HFF-Myc (cell line): ENCODE results near the gene KLHL28.

Experiments
- DNase-seq: peaks from one replicate; pipeline ENCODE4 v3.0.0-alpha.2; 2011; ENCODE audit warnings: low read depth; ENCODE audit errors: extremely low read depth
- H3K4me3 ChIP-seq: replicated peaks from 2 replicates; pipeline ENCODE4 v1.5.1; 2011; ENCODE audit warnings: low read depth, mild to moderate bottlenecking, control low read depth, low read length
- TF ChIP-seq, protein P1 (sequence below): IDR thresholded peaks from 2 replicates; pipeline ENCODE4 v1.5.1; 2012; ENCODE audit warnings: mild to moderate bottlenecking, low read depth, low read length, control low read depth; ENCODE audit errors: missing control alignments

The KLHL28 gene

DNA sequence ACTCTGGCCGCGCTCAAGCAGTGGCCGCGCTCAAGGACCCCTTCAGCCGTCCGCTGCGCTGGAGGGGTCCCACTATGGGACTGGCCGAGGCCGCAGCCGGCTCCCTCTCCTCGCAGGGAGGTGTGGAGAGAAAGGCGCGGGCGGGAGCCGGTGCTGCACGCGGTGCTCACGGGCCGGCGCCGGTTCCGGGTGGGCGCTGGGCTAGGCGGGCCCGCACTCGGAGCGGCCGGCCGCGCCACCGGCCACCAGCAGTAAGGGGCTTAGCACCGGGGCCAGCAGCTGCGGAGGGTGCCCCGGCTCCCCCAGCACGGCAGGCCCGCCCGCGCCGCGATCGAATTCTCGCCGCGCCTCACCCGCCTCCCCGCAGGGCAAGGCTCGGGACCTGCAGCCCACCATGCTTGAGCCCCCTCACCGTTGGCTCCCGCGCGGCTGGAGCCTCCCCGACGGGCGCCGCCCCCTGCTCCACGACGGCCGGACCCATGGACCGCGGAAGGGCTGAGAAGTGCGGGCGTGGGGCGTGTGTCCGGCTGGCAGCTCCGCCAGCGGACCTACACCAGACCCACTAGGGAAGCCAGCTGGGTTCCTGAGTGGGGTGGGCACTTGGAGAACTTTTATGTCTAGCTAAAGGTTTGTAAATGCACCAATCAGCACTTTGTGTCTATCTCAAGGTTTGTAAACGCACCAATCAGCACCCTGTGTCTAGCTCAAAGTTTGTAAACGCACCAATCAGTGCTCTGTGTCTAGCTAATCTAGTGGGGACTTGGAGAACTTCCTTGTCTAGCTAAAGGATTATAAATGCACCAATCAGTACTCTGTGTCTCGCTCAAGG is 49.5 kb downstream of the KLHL28 start:
- H3K4me3 ChIP-seq, result peak overlapping the region; percentile 4; the same call in 1 of the 2 replicates
- no peak for DNase-seq
- TF ChIP-seq, protein P1, sequence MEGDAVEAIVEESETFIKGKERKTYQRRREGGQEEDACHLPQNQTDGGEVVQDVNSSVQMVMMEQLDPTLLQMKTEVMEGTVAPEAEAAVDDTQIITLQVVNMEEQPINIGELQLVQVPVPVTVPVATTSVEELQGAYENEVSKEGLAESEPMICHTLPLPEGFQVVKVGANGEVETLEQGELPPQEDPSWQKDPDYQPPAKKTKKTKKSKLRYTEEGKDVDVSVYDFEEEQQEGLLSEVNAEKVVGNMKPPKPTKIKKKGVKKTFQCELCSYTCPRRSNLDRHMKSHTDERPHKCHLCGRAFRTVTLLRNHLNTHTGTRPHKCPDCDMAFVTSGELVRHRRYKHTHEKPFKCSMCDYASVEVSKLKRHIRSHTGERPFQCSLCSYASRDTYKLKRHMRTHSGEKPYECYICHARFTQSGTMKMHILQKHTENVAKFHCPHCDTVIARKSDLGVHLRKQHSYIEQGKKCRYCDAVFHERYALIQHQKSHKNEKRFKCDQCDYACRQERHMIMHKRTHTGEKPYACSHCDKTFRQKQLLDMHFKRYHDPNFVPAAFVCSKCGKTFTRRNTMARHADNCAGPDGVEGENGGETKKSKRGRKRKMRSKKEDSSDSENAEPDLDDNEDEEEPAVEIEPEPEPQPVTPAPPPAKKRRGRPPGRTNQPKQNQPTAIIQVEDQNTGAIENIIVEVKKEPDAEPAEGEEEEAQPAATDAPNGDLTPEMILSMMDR, result no peak

DNA sequence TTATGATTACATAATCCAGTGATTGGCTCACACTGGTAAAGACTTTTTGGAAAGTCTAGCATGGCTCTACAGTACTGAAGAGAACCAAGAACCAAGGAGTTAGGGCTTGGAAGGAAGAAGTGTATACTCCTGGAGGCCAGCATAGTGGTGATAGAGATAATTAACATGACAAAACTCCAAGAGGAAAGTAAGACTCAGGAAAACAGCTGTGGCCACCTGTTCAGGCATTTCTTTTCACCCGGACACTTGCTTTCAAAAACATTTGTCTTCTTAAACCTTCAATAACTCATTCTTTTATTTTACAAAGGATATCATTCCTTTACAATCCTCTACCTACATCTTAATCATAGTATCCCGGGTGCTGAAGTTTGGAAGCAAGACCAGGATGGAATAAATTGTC is 50.9 kb downstream of the KLHL28 start:
- TF ChIP-seq, protein P1, result no peak
- no peak for DNase-seq

DNA sequence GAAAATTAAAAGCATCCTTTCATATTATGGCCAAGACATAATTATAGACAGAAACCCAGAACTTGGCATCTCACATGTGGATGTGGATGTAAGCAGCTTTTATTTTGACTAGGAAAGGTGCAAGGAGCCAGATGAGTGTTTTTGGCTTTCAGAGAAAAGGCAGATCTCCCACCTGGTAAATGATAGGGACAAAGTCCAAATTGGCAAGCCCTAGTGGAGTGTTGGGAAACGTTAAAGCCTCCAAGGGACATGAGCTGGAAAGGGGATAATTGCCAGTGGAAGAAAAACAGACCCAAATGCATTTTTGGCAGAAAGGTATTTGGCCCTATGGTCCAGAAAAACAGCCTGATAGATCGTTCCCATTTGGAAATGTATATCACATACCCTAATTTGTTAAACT is 60.1 kb downstream of the KLHL28 start:
- no peak for DNase-seq
- no peak overlapping the region for H3K4me3 ChIP-seq
- TF ChIP-seq, protein P1, result no peak

More for the DNA sequence above, 50.9 kb downstream of the KLHL28 start:
- no peak overlapping the region for H3K4me3 ChIP-seq

DNA sequence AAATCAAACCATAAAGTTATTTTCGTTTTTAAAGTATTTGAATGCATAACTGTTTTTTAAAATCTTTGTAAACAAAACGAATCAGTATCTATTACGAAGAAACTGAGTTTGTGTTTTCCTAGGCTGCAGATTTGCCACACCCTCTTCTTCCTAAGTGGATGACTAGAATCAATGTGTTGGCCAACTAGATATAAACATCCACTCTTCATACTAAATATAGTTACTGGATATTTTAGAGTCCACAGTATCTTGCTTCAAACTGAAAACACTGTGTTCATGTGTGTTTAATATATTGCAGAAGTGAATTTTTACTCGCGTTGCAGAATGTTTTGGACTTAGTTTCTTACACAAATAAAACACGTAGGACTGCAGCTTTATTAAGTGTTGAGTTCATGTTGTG is 63.2 kb downstream of the KLHL28 start:
- peak overlapping the region; percentile 60 for H3K4me3 ChIP-seq

DNA sequence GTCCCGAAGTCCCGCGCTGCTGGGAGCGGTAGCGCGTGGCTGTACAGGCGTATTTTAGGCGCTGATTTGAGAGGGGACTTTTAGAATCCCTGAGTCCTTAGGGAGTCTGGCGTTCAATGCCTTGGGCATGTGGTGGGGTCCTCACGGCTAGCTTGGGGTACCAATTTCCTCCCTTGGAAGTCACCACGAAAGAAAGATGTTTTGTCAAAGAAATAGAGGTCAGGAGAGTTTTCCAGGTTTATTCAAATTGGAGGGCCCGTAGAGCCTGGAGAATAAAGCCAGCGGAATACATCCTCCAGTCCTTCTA is 63.9 kb downstream of the KLHL28 start:
- H3K4me3 ChIP-seq, result peak overlapping the region; percentile 60
- TF ChIP-seq, protein P1, result no peak
- no peak for DNase-seq

More for the DNA sequence above, 63.2 kb downstream of the KLHL28 start:
- no peak for DNase-seq
- TF ChIP-seq, protein P1, result no peak

DNA sequence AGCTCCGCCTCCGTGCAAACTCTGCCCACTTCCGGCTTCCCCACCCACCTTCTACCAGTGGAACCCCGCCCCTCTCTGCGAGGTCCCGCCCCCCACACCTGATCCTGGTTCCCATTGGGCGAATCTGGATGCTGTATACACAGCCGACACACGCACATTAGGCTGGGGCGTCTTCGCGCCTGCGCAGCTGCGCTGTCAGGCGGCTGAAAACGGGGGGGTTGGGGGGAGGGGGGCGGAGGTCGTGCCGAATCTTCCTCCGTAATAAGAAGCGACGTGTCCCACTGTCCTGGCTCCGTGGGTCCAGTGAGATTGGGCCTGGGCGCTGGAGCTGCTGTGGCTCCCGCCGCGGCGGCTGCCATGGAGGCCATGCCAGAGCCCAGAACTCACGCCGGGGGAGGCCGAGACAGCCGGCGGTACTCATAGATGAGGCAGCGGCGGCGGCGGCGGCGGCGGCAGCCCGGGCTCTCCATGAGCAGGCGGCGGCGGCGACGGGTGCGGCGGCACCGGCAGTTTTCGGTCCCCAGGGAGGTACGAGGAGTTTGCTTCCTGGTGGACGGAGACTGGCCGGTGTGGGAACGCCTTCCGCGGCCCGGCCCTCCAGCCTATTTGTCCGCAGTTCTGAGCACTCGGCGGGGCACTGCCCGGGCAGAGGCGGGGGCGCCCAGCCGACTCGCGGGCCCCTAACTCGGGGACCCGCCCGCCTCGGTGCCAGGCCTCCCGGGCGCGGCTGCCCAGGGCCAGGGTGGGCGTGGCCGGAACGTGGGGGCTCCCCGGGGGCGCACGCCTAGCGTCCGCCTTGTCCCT is 64.5 kb downstream of the KLHL28 start:
- TF ChIP-seq, protein P1, result no peak
- peak overlapping the region; percentile 60 for H3K4me3 ChIP-seq
- peak; percentile 91 for DNase-seq
